AG09319 (cell line): ENCODE data around the gene TNFRSF8.
"Not testable (repeated sequence)": the region's sequence is repeated elsewhere in the genome, so short reads cannot be mapped to it uniquely, and the experiment has no call there.

ENCODE experiments used
- DNase-seq: peaks from one replicate; pipeline ENCODE4 v3.0.0-alpha.2; 2010; ENCODE audit warnings: low read depth; ENCODE audit errors: extremely low read depth
- CTCF ChIP-seq: IDR thresholded peaks from 2 replicates; pipeline ENCODE4 v1.5.1; 2011; ENCODE audit warnings: low read depth, mild to moderate bottlenecking, inconsistent platforms, low read length, moderate library complexity

The TNFRSF8 gene

GRCh38 chr1:12040457-12041051 is 22.5 kb upstream of the TNFRSF8 start:
- peak; percentile 34 for DNase-seq
- TF ChIP-seq CTCF, result no peak

- not testable (repeated sequence) for DNase-seq
These were observed 18.8 kb upstream of the TNFRSF8 start for GRCh38 chr1:12044187-12044877.

- TF ChIP-seq CTCF, result no peak
- DNase-seq, result no peak
These were observed 16.4 kb upstream of the TNFRSF8 start for GRCh38 chr1:12046749-12047119.

- no peak for DNase-seq
- no peak for TF ChIP-seq CTCF
These were observed 15.8 kb upstream of the TNFRSF8 start for GRCh38 chr1:12047120-12047876.

GRCh38 chr1:12048372-12048771 is 14.7 kb upstream of the TNFRSF8 start:
- DNase-seq, result no peak
- TF ChIP-seq CTCF, result no peak

GRCh38 chr1:12049616-12050015 is 13.5 kb upstream of the TNFRSF8 start:
- TF ChIP-seq CTCF, result no peak
- no peak for DNase-seq

- TF ChIP-seq CTCF, result no peak
- DNase-seq, result no peak
These were observed 11.7 kb upstream of the TNFRSF8 start for GRCh38 chr1:12051361-12051760.
